Esophagus muscularis mucosa (tissue), 4 donors: ENCODE data around the gene ADCY9. TPM values are rescaled to one million over a fixed set of nuclear protein-coding genes. Genes with fewer than 3 reads are reported as not detected.
A peak's percentile ranks its signal among the peaks of the same experiment; 100 is the strongest.
"Not testable (repeated sequence)": the region's sequence is repeated elsewhere in the genome, so short reads cannot be mapped to it uniquely, and the experiment has no call there.

ENCODE experiments used
- DNase-seq: peaks from one replicate; pipeline ENCODE4 v3.0.0-alpha.2; 2017; ENCODE audit errors: extremely low spot score
- H3K27ac ChIP-seq, 4 donors: fragments of 200-600 bp; sonication (generic); replicated peaks in 1 of 4; 1 replicate in 3 of 4; 2 replicates in 1 of 4; pipeline ENCODE4 v1.5.1; 2016 to 2019; ENCODE audit warnings: mild to moderate bottlenecking in 1 of 4
- H3K27me3 ChIP-seq, 4 donors: fragments of 200-600 bp; sonication (generic); one replicate each; pipeline versions ENCODE4 v1.5.1 to v1.6.0; 2016 to 2019
- H3K36me3 ChIP-seq, 4 donors: fragments of 200-600 bp; sonication (generic); one replicate each; pipeline ENCODE4 v1.5.1; 2016 to 2019
- H3K4me1 ChIP-seq, 4 donors: fragments of 200-600 bp; sonication (generic); one replicate each; pipeline ENCODE4 v1.5.1; 2016 to 2019
- H3K4me3 ChIP-seq, 4 donors: fragments of 200-600 bp; sonication (generic); 1 replicate in 2 of 4; 2 replicates in 2 of 4; pipeline ENCODE4 v1.5.1; 2016 to 2019; ENCODE audit warnings: mild to moderate bottlenecking in 4 of 4, moderate library complexity in 1 of 4
- H3K9me3 ChIP-seq, 4 donors: fragments of 200-600 bp; sonication (generic); 1 replicate in 3 of 4; 2 replicates in 1 of 4; pipeline ENCODE4 v1.5.1; 2016 to 2019
- EP300 ChIP-seq: sonication (generic); formaldehyde crosslinking; IDR thresholded peaks from one replicate; pipeline ENCODE4 v1.6.1; 2017; ENCODE audit warnings: antibody characterized with exemption
- POLR2A ChIP-seq: fragments of 450-650 bp; IDR thresholded peaks from one replicate; pipeline ENCODE4 v1.6.1; 2017; ENCODE audit warnings: antibody characterized with exemption, moderate library complexity, mild to moderate bottlenecking, low read depth
- POLR2AphosphoS5 ChIP-seq, 2 donors: sonication (generic); formaldehyde crosslinking; IDR thresholded peaks; one replicate each; pipeline ENCODE4 v1.6.1; 2017; ENCODE audit warnings: antibody characterized with exemption in 2 of 2
- WGBS: methylation state at CpG from one replicate; pipeline ENCODE4 v1.1.5; 2018; 5-methylcytosine and 5-hydroxymethylcytosine counted together
- intact Hi-C: fragments of 100-400 bp; cut with DNase I; formaldehyde crosslinking; loops from one replicate; pipeline ENCODE4 v1.15.1; 2023
- total RNA-seq, 4 donors: library from RNA; depleted of rRNA; stranded (reverse); fragments of >200 nt; gene quantifications; one replicate each; pipeline versions ENCODE4 v1.1.0 to v1.2.1, GENCODE V29; 2016
- TF ChIP-seq, protein P1 (sequence below), 3 experiments: fragments of 200-600 bp in 2 of 3; fragments of 450-650 bp in 1 of 3; sonication (generic) in 2 of 3; IDR thresholded peaks; one replicate each; pipeline ENCODE4 v1.5.1; 2017 to 2019; ENCODE audit warnings: antibody characterized with exemption in 3 of 3, mild to moderate bottlenecking in 2 of 3, moderate library complexity in 1 of 3

Gene ADCY9
- total RNA-seq, 4 donors from 2014 or later = 35.8 to 72.9 (median 55.7) TPM

DNA sequence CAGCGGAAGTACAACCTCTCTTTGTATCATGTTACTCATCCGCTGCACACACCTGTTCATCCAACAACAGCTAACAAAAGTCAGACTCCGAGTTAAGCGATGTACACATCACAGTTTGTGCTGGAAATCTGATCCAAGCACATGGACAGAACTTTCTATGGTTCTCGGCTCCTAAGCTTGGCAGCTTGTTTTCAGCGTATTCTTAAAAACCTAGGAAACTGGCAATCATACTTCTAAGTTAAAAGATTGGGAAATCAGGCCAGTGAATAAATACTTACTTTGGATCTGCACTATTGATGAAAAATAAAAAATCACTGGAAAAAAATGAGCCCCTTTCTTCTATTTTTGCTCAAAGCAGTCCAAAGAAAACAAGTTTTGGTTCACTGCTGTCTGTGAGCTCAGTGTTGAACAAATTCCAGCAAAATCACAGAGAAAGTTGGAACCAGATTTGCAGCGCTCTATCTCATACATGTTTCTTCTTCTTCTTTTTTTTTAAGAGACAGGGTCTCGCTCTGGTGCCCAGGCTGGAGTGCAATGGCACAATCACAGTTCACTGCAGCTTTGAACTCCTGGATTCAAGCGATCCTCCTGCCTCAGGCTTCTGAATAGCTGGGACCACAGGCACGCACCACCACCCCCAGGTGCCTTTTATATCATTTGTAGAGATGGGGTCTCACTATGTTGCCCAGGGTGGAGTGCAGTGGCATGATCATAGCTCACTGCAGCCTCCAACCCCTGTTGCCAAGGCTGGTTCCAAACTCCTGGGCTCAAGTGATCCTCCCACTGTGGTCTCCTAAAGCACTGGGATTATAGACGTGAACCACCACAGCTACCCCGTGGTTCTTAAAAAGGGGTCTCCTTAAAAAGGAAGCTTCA lies 164.1 kb downstream of the ADCY9 start:
- WGBS = 73% methylated on average over 12 of the region's 12 CpGs
- DNase-seq = no peak
- Histone ChIP-seq H3K27ac (peak overlapping the region in 3 of 4 donors; percentile 79 to 87 (median 80)), H3K36me3 (no peaks in the 10 kb centered on the region), H3K4me3 (no peak overlapping the region), H3K4me1 (peaks cover 33 to 47% (median 43%) of the 10 kb centered on the region in 4 donors), H3K9me3 (no peaks in the 10 kb centered on the region), H3K27me3 (peaks cover 0 to 3% (median 0%) of the 10 kb centered on the region in 4 donors)
- TF ChIP-seq EP300 (no peak), POLR2A (no peak), POLR2AphosphoS5 (IDR thresholded peaks at IDR 0.05) (no peak)
- TF ChIP-seq, protein P1, sequence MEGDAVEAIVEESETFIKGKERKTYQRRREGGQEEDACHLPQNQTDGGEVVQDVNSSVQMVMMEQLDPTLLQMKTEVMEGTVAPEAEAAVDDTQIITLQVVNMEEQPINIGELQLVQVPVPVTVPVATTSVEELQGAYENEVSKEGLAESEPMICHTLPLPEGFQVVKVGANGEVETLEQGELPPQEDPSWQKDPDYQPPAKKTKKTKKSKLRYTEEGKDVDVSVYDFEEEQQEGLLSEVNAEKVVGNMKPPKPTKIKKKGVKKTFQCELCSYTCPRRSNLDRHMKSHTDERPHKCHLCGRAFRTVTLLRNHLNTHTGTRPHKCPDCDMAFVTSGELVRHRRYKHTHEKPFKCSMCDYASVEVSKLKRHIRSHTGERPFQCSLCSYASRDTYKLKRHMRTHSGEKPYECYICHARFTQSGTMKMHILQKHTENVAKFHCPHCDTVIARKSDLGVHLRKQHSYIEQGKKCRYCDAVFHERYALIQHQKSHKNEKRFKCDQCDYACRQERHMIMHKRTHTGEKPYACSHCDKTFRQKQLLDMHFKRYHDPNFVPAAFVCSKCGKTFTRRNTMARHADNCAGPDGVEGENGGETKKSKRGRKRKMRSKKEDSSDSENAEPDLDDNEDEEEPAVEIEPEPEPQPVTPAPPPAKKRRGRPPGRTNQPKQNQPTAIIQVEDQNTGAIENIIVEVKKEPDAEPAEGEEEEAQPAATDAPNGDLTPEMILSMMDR (IDR thresholded peaks at IDR 0.05) = no peak
- intact Hi-C loops = no loop called here

DNA sequence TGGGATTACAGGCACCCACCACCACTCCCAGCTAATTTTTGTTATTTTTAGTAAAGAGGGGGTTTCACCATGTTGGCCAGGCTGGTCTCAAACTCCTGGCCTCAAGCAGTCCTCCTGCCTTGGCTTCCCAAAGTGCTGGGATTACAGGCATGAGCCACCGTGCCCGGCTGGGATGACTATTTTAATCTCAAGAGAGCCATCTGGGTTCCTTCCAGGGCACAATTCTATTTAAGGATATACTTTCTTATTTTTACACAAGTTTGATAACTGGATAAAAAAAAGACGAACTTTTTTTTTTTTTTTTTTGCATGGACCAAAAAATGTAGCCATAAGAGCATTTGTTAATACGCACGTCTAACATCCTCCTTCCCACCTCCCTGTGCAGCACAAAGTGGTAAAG lies 164.9 kb downstream of the ADCY9 start:
- H3K9me3 ChIP-seq, H3K36me3 ChIP-seq, intact Hi-C loops, H3K27me3 ChIP-seq, H3K4me3 ChIP-seq, DNase-seq: not testable (repeated sequence)
- H3K4me1 ChIP-seq = peaks cover 36 to 53% (median 47%) of the 10 kb centered on the region in 4 donors
- peak overlapping the region; percentile 79 to 87 (median 82) for H3K27ac ChIP-seq
- whole genome bisulfite sequencing = 60% methylated on average over 5 of the region's 5 CpGs

DNA sequence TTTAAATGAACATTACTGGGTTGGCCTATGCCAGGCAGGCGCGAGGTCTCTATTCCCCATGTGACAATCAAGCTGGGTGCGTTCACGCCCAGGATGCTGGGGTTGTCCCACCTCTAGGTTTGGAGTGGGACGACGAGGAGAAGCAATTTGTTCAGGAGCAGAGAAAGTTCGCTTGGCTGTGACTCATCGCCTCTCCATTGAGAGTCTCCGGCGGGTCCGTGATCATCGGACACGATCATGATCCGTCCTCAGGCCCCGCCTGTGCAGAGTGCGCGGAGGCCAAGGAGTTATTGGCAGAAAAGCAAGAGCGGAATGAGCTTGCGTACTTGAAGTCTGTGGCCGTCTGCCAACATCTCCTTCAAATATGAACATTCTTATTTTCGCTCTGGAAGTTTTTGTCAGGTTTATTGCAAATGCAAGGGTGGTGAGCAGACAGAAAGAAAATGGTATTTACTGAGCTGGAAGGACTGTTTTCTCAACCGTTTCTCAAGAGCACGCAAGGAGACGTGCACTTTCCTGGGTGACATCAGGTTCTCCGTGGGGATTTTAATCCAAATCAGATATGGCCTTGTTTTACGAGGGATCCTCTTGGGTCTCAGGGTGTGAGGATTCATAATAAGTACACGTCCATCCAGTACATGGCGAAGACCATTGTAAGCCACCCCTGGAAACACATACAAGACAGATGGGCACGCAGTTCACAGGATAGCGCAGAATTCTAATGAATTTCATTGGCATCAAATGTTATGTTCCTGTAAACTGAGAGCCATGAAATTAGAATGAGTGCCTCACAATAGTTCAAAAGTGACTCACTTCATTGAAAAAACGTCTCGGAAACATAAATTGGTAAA lies 165.7 kb downstream of the ADCY9 start:
- H3K9me3 ChIP-seq = no peaks in the 10 kb centered on the region
- peak overlapping the region; percentile 31 to 43 (median 34) for H3K4me3 ChIP-seq
- no peak for TF ChIP-seq POLR2A
- peak; percentile 69 to 88 for TF ChIP-seq POLR2AphosphoS5 (IDR thresholded peaks at IDR 0.05)
- H3K4me1 ChIP-seq = peaks cover 43 to 61% (median 55%) of the 10 kb centered on the region in 4 donors
- no peaks in the 10 kb centered on the region for H3K36me3 ChIP-seq
- no peak for DNase-seq
- 38% methylated on average over 27 of the region's 32 CpGs for WGBS
- intact Hi-C loops = no loop called here
- peak overlapping the region; percentile 79 to 87 (median 82) for H3K27ac ChIP-seq
- H3K27me3 ChIP-seq = peaks cover 0 to 3% (median 0%) of the 10 kb centered on the region in 4 donors

DNA sequence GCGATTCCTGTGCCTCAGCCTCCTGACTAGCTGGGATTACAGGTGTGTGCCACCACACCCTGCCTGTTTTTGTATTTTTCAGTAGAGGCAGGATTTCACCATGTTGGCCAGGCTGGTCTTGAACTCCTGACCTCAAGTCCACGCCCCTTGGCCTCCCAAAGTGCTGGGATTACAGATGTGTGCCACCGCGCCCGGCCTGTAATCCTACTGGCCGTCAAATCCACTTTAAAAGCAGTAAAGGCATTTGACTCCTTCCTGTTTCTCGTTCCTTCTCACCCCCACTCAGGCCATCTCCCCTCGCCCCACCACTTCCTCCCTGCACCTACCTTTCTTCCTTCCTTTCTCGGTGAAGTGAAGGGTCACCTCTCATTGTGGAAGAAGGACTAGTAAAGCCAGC lies 166.3 kb downstream of the ADCY9 start:
- 68% methylated on average over 9 of the region's 9 CpGs for WGBS
- intact Hi-C loops = no loop called here
- H3K4me1 ChIP-seq = peaks cover 43 to 62% (median 57%) of the 10 kb centered on the region in 4 donors

DNA sequence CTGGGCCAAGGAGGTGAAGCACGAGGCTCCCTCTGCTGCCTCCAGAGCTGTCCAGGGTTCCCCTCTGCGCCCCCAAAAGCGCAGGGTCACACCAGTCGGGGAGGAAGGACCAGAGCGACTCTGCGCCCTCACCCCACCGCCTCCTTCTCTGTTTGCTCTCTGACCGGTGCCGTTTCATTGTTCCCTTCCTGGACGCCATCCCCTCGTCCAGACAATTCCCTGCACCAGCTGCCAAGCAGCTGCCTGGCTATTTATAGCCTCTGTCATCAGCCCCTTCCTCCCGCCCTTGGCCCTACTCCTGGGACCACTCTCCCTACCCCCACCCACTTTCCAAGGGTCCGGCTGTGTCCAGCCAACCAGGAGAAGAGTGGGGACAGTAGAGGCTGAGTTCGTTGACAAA lies 167.0 kb downstream of the ADCY9 start:
- intact Hi-C loops = no loop called here
- peaks cover 43 to 60% (median 57%) of the 10 kb centered on the region in 4 donors for H3K4me1 ChIP-seq
- no peaks in the 10 kb centered on the region for H3K36me3 ChIP-seq
- TF ChIP-seq, protein P1 (IDR thresholded peaks at IDR 0.05) = no peak
- peak in 1 of 2 donors; percentile 25 for TF ChIP-seq POLR2AphosphoS5 (IDR thresholded peaks at IDR 0.05)
- H3K9me3 ChIP-seq = no peaks in the 10 kb centered on the region
- 15% methylated on average over 6 of the region's 14 CpGs for WGBS
- peaks cover 0 to 2% (median 0%) of the 10 kb centered on the region in 4 donors for H3K27me3 ChIP-seq
- H3K27ac ChIP-seq = peak overlapping the region; percentile 79 to 87 (median 82)
- peak overlapping the region; percentile 2 to 29 (median 20) for H3K4me3 ChIP-seq
- no peak for DNase-seq

More for the DNA sequence above, 166.3 kb downstream of the ADCY9 start:
- Histone ChIP-seq H3K9me3 (no peaks in the 10 kb centered on the region), H3K27me3 (peaks cover 0 to 3% (median 0%) of the 10 kb centered on the region in 4 donors), H3K4me3 (peak overlapping the region; percentile 31 to 43 (median 34)), H3K27ac (peak overlapping the region; percentile 79 to 87 (median 82)), H3K36me3 (no peaks in the 10 kb centered on the region)
- TF ChIP-seq EP300 (no peak), POLR2AphosphoS5 (IDR thresholded peaks at IDR 0.05) (no peak), POLR2A (no peak)
- no peak for DNase-seq
